H1 (cell line): ENCODE measurements around the gene HAPLN3. TPM values are rescaled to one million over a fixed set of nuclear protein-coding genes. Genes with fewer than 3 reads are reported as not detected.
A peak's percentile ranks its signal among the peaks of the same experiment; 100 is the strongest.

Experiments
- CTCF ChIA-PET: fragments of 300-600 bp; sonication (Branson Sonifier 250); formaldehyde crosslinking; loops from one replicate; lab custom pipeline; 2021; ENCODE audit not compliant: partially characterized antibody; lab: Charles Lee
- POLR2A ChIA-PET: fragments of 300-600 bp; sonication (Branson Sonifier 250); formaldehyde crosslinking; loops from one replicate; lab custom pipeline; 2021; ENCODE audit warnings: inconsistent platforms; ENCODE audit not compliant: partially characterized antibody; lab: Charles Lee
- DNase-seq, 2 experiments: peaks; one replicate each; pipeline versions ENCODE4 v3.0.0 to v3.0.0-alpha.2; 2010 to 2022; ENCODE audit warnings: low spot score in 2 of 2, low read depth in 1 of 2, mixed read lengths in 1 of 2
- FAIRE-seq: peaks from 2 replicates; lab custom pipeline; 2011; peaks lifted over from hg19 to GRCh38; lab: Jason Lieb, UNC
- H2AFZ ChIP-seq: 2 replicates; pipeline ENCODE4 v1.8.1; 2012; ENCODE audit warnings: low read length, inconsistent platforms
- H2AK5ac ChIP-seq: 2 replicates; pipeline ENCODE4 v1.6.1; 2013; ENCODE audit warnings: low read depth, low read length
- H2BK120ac ChIP-seq: replicated peaks from 2 replicates; pipeline ENCODE3; 2013; ENCODE audit warnings: low read depth, low read length, inconsistent platforms
- H2BK12ac ChIP-seq: 2 replicates; pipeline ENCODE4 v1.6.1; 2013; ENCODE audit warnings: low read depth, low read length
- H2BK15ac ChIP-seq: 2 replicates; pipeline ENCODE4 v1.6.1; 2013; ENCODE audit warnings: low read length
- H2BK20ac ChIP-seq: 2 replicates; pipeline ENCODE4 v1.6.1; 2013; ENCODE audit warnings: low read length
- H2BK5ac ChIP-seq: 2 replicates; pipeline ENCODE4 v1.6.1; 2013; ENCODE audit warnings: low read depth, low read length
- H3K14ac ChIP-seq: 2 replicates; pipeline ENCODE4 v1.6.1; 2013; ENCODE audit warnings: inconsistent platforms; ENCODE audit not compliant: insufficient read length
- H3K18ac ChIP-seq: 2 replicates; pipeline ENCODE4 v1.6.1; 2013; ENCODE audit warnings: low read length; ENCODE audit errors: extremely low read depth
- H3K23ac ChIP-seq: 2 replicates; pipeline ENCODE4 v1.6.1; 2013; ENCODE audit warnings: inconsistent platforms; ENCODE audit not compliant: insufficient read length
- H3K23me2 ChIP-seq: 2 replicates; pipeline ENCODE4 v1.6.1; 2013; ENCODE audit warnings: low read depth, low read length
- H3K27ac ChIP-seq: 2 replicates; pipeline ENCODE4 v1.6.1; 2011; ENCODE audit warnings: low read depth, low read length, inconsistent platforms
- H3K27me3 ChIP-seq, 4 experiments: replicated peaks in 1 of 4; 1 replicate in 1 of 4; 2 replicates in 3 of 4; pipeline versions ENCODE4 v1.6.1 to v1.8.1; 2011 to 2013; ENCODE audit warnings: low read length in 3 of 4, mild to moderate bottlenecking in 3 of 4, inconsistent platforms in 2 of 4, mixed read lengths in 2 of 4, moderate library complexity in 1 of 4; ENCODE audit not compliant: control insufficient read depth in 3 of 4, insufficient read depth in 3 of 4; ENCODE audit errors: extremely low read depth in 1 of 4
- H3K36me3 ChIP-seq, 4 experiments: 2 replicates each; pipeline versions ENCODE4 v1.6.1 to v1.8.1; 2011 to 2013; ENCODE audit warnings: mild to moderate bottlenecking in 4 of 4, low read length in 3 of 4, moderate library complexity in 2 of 4, control low read depth in 1 of 4, inconsistent platforms in 1 of 4; ENCODE audit not compliant: insufficient read depth in 4 of 4, control insufficient read depth in 2 of 4
- H3K4ac ChIP-seq: replicated peaks from 2 replicates; pipeline ENCODE3; 2013; ENCODE audit warnings: low read length, low read depth, mixed read lengths, inconsistent platforms; ENCODE audit not compliant: insufficient read length
- H3K4me1 ChIP-seq, 4 experiments: replicated peaks in 1 of 4; 1 replicate in 1 of 4; 2 replicates in 3 of 4; pipeline versions ENCODE4 v1.6.1 to v1.8.1; 2011 to 2013; ENCODE audit warnings: low read length in 3 of 4, inconsistent platforms in 2 of 4, mixed read lengths in 1 of 4; ENCODE audit not compliant: insufficient read depth in 4 of 4, control insufficient read depth in 3 of 4
- H3K4me2 ChIP-seq, 2 experiments: 2 replicates each; pipeline versions ENCODE4 v1.6.1 to v1.8.1; 2011 to 2013; ENCODE audit warnings: low read depth in 2 of 2, low read length in 2 of 2, control low read depth in 1 of 2, inconsistent platforms in 1 of 2, mild to moderate bottlenecking in 1 of 2; ENCODE audit not compliant: insufficient read depth in 1 of 2
- H3K4me3 ChIP-seq, 4 experiments: fragments of 200-600, 300-600 bp in 1 of 4; sonication (generic), shearing (Covaris generic), sonication (Bioruptor Twin) in 1 of 4; 2 replicates each; pipeline versions ENCODE4 v1.5.1 to v1.8.1; 2011 to 2016; ENCODE audit warnings: low read length in 4 of 4, low read depth in 3 of 4, control low read depth in 2 of 4, inconsistent platforms in 2 of 4, mild to moderate bottlenecking in 2 of 4, mixed read lengths in 1 of 4, moderate library complexity in 1 of 4; ENCODE audit not compliant: insufficient read depth in 2 of 4; ENCODE audit errors: extremely low read depth in 1 of 4
- H3K56ac ChIP-seq: replicated peaks from 2 replicates; pipeline ENCODE3; 2013; ENCODE audit warnings: low read depth, mild to moderate bottlenecking, mixed read lengths, low read length, inconsistent platforms; ENCODE audit not compliant: insufficient read length
- H3K79me1 ChIP-seq: 2 replicates; pipeline ENCODE4 v1.6.1; 2013; ENCODE audit warnings: low read depth, low read length, control low read depth
- H3K79me2 ChIP-seq, 2 experiments: 2 replicates each; pipeline versions ENCODE4 v1.6.1 to v1.8.1; 2012 to 2013; ENCODE audit warnings: low read length in 2 of 2, mild to moderate bottlenecking in 2 of 2, inconsistent platforms in 1 of 2; ENCODE audit not compliant: insufficient read depth in 2 of 2, control insufficient read depth in 1 of 2
- H3K9ac ChIP-seq, 4 experiments: replicated peaks in 1 of 4; 1 replicate in 1 of 4; 2 replicates in 3 of 4; pipeline versions ENCODE4 v1.6.1 to v1.8.1; 2011 to 2013; ENCODE audit warnings: low read depth in 3 of 4, low read length in 3 of 4, control low read depth in 2 of 4, mild to moderate bottlenecking in 2 of 4, moderate library complexity in 2 of 4, inconsistent platforms in 1 of 4; ENCODE audit errors: extremely low read depth in 1 of 4
- H3K9me3 ChIP-seq, 2 experiments: 2 replicates each; pipeline versions ENCODE4 v1.6.1 to v1.8.1; 2012 to 2013; ENCODE audit warnings: mild to moderate bottlenecking in 2 of 2, moderate library complexity in 2 of 2, control low read depth in 1 of 2, inconsistent platforms in 1 of 2, low read depth in 1 of 2, low read length in 1 of 2, mixed read lengths in 1 of 2; ENCODE audit not compliant: insufficient read depth in 2 of 2
- H4K20me1 ChIP-seq, 2 experiments: replicated peaks in 1 of 2; 2 replicates each; pipeline versions ENCODE3 to v1.8.1; 2011 to 2013; ENCODE audit warnings: inconsistent platforms in 2 of 2, low read length in 2 of 2, mild to moderate bottlenecking in 1 of 2; ENCODE audit not compliant: insufficient read depth in 2 of 2, control insufficient read depth in 1 of 2
- H4K5ac ChIP-seq: 2 replicates; pipeline ENCODE4 v1.6.1; 2013; ENCODE audit warnings: low read length, low read depth, mixed read lengths, inconsistent platforms; ENCODE audit not compliant: insufficient read length
- H4K8ac ChIP-seq: 2 replicates; pipeline ENCODE4 v1.8.0; 2013; ENCODE audit warnings: mild to moderate bottlenecking, moderate library complexity, low read length, inconsistent platforms; ENCODE audit not compliant: insufficient read depth; ENCODE audit errors: extremely low read depth
- H4K91ac ChIP-seq: replicated peaks from 2 replicates; pipeline ENCODE3; 2013; ENCODE audit warnings: low read length, mixed read lengths, inconsistent platforms; ENCODE audit not compliant: insufficient read length
- CHD2 ChIP-seq: IDR thresholded peaks from 2 replicates; pipeline ENCODE4 v1.6.1; 2012; ENCODE audit warnings: low read length, improper control_type of control experiment
- EZH2 ChIP-seq: fragments of 200-600 bp; sonication (generic); IDR thresholded peaks from 2 replicates; pipeline ENCODE4 v1.7.1; 2012; ENCODE audit warnings: low read depth, mild to moderate bottlenecking, moderate library complexity, low read length, inconsistent platforms; ENCODE audit not compliant: severe bottlenecking
- MAFK ChIP-seq: IDR thresholded peaks from 2 replicates; pipeline ENCODE4 v1.6.1; 2012; ENCODE audit warnings: low read depth, mild to moderate bottlenecking, improper control_type of control experiment, low read length
- SIX5 ChIP-seq: IDR thresholded peaks from 2 replicates; pipeline ENCODE4 v1.6.1; 2011; ENCODE audit warnings: mild to moderate bottlenecking, low read depth, low read length
- TBP ChIP-seq: IDR thresholded peaks from 2 replicates; pipeline ENCODE4 v1.6.1; 2011; ENCODE audit warnings: low read depth, low read length, improper control_type of control experiment
- WGBS, 2 experiments: shearing (Covaris generic) in 1 of 2; methylation state at CpG; one replicate each; pipeline versions ENCODE4 v1.1.6 to v1.1.7; 2013 to 2015; ENCODE audit warnings: low lambda C conversion rate in 2 of 2, mixed read lengths in 2 of 2, inconsistent platforms in 1 of 2, low coverage in 1 of 2, missing lambda C conversion rate in 1 of 2; ENCODE audit not compliant: insufficient replicate concordance in 2 of 2, insufficient coverage in 1 of 2, insufficient read length in 1 of 2; ENCODE audit errors: extremely low coverage in 1 of 2, missing lambda C conversion rate in 1 of 2; 5-methylcytosine and 5-hydroxymethylcytosine counted together
- polyA plus RNA-seq, 7 experiments: library from polyadenylated mRNA; depleted of rRNA in 3 of 7; stranded (reverse) in 5 of 7; unstranded in 2 of 7; fragments of >200 nt in 5 of 7; fragments of 200-250 nt in 2 of 7; gene quantifications; 1 replicate in 5 of 7; 2 replicates in 1 of 7; 4 replicates in 1 of 7; pipeline versions ENCODE4 v1.2.1 to v1.2.3, GENCODE V29; 2011 to 2013; ENCODE audit warnings: missing spikeins in 2 of 7, mixed read lengths in 2 of 7
- total RNA-seq: library from RNA; stranded (reverse); fragmentation: NEBNext Ultra II Directional; extraction: Animal tissue kit (Norgen Biotek cat#: 25700); gene quantifications from 2 replicates; pipeline ENCODE4 v1.2.1, GENCODE V29; 2021

Gene HAPLN3
- total and polyA plus RNA-seq, 2 of the 8 experiments (the other 6 are each of a cell fraction or from before 2014, with no cell fraction given): 76.2 to 79.7 TPM

DNA sequence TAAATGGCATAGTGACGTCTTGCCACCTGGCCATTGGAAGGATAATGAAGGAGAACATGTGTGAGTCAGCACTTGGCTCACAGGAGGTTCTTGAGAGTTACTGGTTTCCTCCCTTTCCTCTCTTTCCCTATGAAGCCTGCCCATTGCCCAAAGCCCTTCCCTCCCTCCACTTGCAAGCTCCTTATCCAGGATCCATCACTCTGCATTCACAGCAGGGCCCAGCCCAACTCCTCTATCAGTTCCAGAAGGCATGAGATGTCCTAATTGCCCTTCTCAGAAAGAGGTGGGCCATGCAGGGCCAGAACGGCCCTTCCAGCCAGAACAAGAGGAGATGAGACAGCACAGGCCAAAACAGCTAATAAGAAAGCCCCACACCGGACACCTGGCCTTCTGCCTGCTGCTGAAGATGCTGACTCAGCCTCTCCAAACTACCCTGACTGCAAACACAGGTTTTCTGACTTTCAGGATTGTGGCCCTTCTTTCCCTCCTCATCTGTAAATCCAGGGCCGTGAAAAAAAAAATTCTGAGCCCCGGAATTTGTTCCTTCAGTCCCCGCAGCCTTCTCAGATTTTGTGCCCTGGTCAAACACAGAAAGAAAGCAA lies 29.7 kb downstream of the HAPLN3 start:
- Histone ChIP-seq H3K23me2 (no peaks in the 10 kb centered on the region), H3K4me1 (no peaks in the 10 kb centered on the region), H2BK20ac (0 out of 2 replicates have a peak overlapping the region, but pooled peaks have one; percentile 34), H3K27me3 (no peaks in the 10 kb centered on the region), H4K91ac (no peak overlapping the region), H3K79me1 (no peaks in the 10 kb centered on the region), H3K9ac (no peak overlapping the region), H2AK5ac (no peak overlapping the region), H3K56ac (no peak overlapping the region), H2BK12ac (no peak overlapping the region), H3K4ac (no peak overlapping the region), H3K14ac (no peak overlapping the region), H2BK15ac (no peak overlapping the region), H3K23ac (no peak overlapping the region), H3K18ac (no peak overlapping the region), H4K8ac (no peak overlapping the region), H3K4me3 (no peak overlapping the region), H4K20me1 (no peaks in the 10 kb centered on the region), H2BK5ac (no peak overlapping the region), H4K5ac (no peak overlapping the region), H3K36me3 (no peaks in the 10 kb centered on the region), H3K79me2 (no peaks in the 10 kb centered on the region), H3K9me3 (no peaks in the 10 kb centered on the region), H2AFZ (no peak overlapping the region), H3K27ac (no peak overlapping the region), H3K4me2 (no peak overlapping the region), H2BK120ac (no peak overlapping the region)
- WGBS, 2 experiments: 74% methylated on average over 6 of the region's 6 CpGs; no CpG with 5 or more reads in 1 of the 2 experiments
- POLR2A ChIA-PET: no interaction called here
- DNase-seq (no peak), FAIRE-seq (no peak)
- TF ChIP-seq SIX5 (no peak), TBP (no peak), CHD2 (no peak), EZH2 (no peak), MAFK (0 out of 2 replicates have a peak, but pooled peaks have one; percentile 30)
- CTCF ChIA-PET: interaction anchor here (1.2 kb wide), 1 partner anchor 196 kb away, joined by 3 read pairs; no protein-coding TSS in a partner anchor
